ENCODE data around the gene MED15. TPM values are rescaled to one million over a fixed set of nuclear protein-coding genes. Genes with fewer than 3 reads are reported as not detected.
A peak's percentile ranks its signal among the peaks of the same experiment; 100 is the strongest.

The MED15 gene
- total and polyA plus RNA-seq, 10 of the 15 experiments (the other 5 are each of a cell fraction or from before 2014, with no cell fraction given), result 1.4 to 75.2 (median 26.9) TPM

- intact Hi-C loops (cut with micrococcal nuclease; ENCODE audit: unreplicated experiment) (no loop called here), in situ Hi-C loops (cut with MboI) (no loop called here)
- BruUV-seq (replicated peaks), result no TSS peak
- no peak for FAIRE-seq
- DNase-seq (ENCODE audit: low read depth, low spot score), result no peak
- RAD21 ChIA-PET (ENCODE audit: unreplicated experiment), result no interaction called here
- H3K79me2 ChIP-seq (ENCODE audit: control insufficient read depth, insufficient read depth, low read length), result no peaks in the 10 kb centered on the region
- TF ChIP-seq POLR2A (IDR thresholded peaks at IDR 0.05; ENCODE audit: low read depth, low read length) (peak; percentile 4), RBBP5 (conservative IDR thresholded peaks at IDR 0.05) (no peak)
- H3K9ac ChIP-seq (ENCODE audit: control insufficient read depth, insufficient read depth, low read length), result no peak overlapping the region
- WGBS (ENCODE audit: insufficient coverage, insufficient replicate concordance, low lambda C conversion rate, missing lambda C conversion rate), result 90% methylated on average over 17 of the region's 17 CpGs
- H2AFZ ChIP-seq (ENCODE audit: control insufficient read depth, low read depth, low read length), result no peak overlapping the region
- no peaks in the 10 kb centered on the region for H3K4me1 ChIP-seq (ENCODE audit: control insufficient read depth, insufficient read depth, low read length)
- no peaks in the 10 kb centered on the region for H4K20me1 ChIP-seq (ENCODE audit: control insufficient read depth, insufficient read depth)
- H3K4me2 ChIP-seq (ENCODE audit: control insufficient read depth, insufficient read depth), result no peak overlapping the region
- H3K27ac ChIP-seq (ENCODE audit: control insufficient read depth, insufficient read depth), result no peak overlapping the region
- no peak for ATAC-seq
- POLR2A ChIA-PET, result no interaction called here
- SMC1A ChIA-PET (ENCODE audit: uncharacterized antibody, unreplicated experiment), result no interaction called here
- H3K4me3 ChIP-seq, result no peak overlapping the region
- H3K36me3 ChIP-seq (ENCODE audit: control insufficient read depth in 2 of 2, insufficient read depth in 2 of 2, low read length in 1 of 2), result peaks cover 10 to 37% of the 10 kb centered on the region in 2 experiments
- CTCF ChIA-PET, result no interaction called here
- no peaks in the 10 kb centered on the region for H3K27me3 ChIP-seq (replicated peaks in 1 of 2; ENCODE audit: control insufficient read depth in 2 of 2, insufficient read depth in 2 of 2, low read length in 1 of 2)
- no peaks in the 10 kb centered on the region for H3K9me3 ChIP-seq (replicated peaks; ENCODE audit: control insufficient read depth, insufficient read depth, low read length)
These were observed 80.0 kb downstream of the MED15 start for GRCh38 chr22:20587206-20587958.

GRCh38 chr22:20588092-20588842, 80.9 kb downstream of the MED15 start:
- H4K20me1 ChIP-seq (ENCODE audit: control insufficient read depth, insufficient read depth), result no peaks in the 10 kb centered on the region
- no peaks in the 10 kb centered on the region for H3K9me3 ChIP-seq (replicated peaks; ENCODE audit: control insufficient read depth, insufficient read depth, low read length)
- no TSS peak for BruUV-seq (replicated peaks)
- no peaks in the 10 kb centered on the region for H3K79me2 ChIP-seq (ENCODE audit: control insufficient read depth, insufficient read depth, low read length)
- H3K27ac ChIP-seq (ENCODE audit: control insufficient read depth, insufficient read depth), result no peak overlapping the region
- DNase-seq (ENCODE audit: low read depth, low spot score) (no peak), ATAC-seq (no peak; the same call in 2 of the 3 replicates), FAIRE-seq (no peak)
- peaks cover 7 to 30% of the 10 kb centered on the region in 2 experiments for H3K36me3 ChIP-seq (ENCODE audit: control insufficient read depth in 2 of 2, insufficient read depth in 2 of 2, low read length in 1 of 2)
- H3K4me3 ChIP-seq, result no peak overlapping the region
- intact Hi-C loops (cut with micrococcal nuclease; ENCODE audit: unreplicated experiment), result no loop called here
- ChIA-PET SMC1A (ENCODE audit: uncharacterized antibody, unreplicated experiment) (no interaction called here), POLR2A (no interaction called here), CTCF (no interaction called here), RAD21 (ENCODE audit: unreplicated experiment) (no interaction called here)
- WGBS (ENCODE audit: insufficient coverage, insufficient replicate concordance, low lambda C conversion rate, missing lambda C conversion rate), result 88% methylated on average over 7 of the region's 7 CpGs
- no peak overlapping the region for H3K4me2 ChIP-seq (ENCODE audit: control insufficient read depth, insufficient read depth)
- no peak overlapping the region for H2AFZ ChIP-seq (ENCODE audit: control insufficient read depth, low read depth, low read length)
- no peaks in the 10 kb centered on the region for H3K27me3 ChIP-seq (replicated peaks in 1 of 2; ENCODE audit: control insufficient read depth in 2 of 2, insufficient read depth in 2 of 2, low read length in 1 of 2)
- in situ Hi-C loops (cut with MboI), result no loop called here
- H3K4me1 ChIP-seq (ENCODE audit: control insufficient read depth, insufficient read depth, low read length), result no peaks in the 10 kb centered on the region
- no peak overlapping the region for H3K9ac ChIP-seq (ENCODE audit: control insufficient read depth, insufficient read depth, low read length)
- TF ChIP-seq ZZZ3 (IDR thresholded peaks at IDR 0.05; ENCODE audit: control insufficient read depth, insufficient read length, low read depth) (no peak), NR2F1 (conservative IDR thresholded peaks at IDR 0.05) (no peak), MYB (IDR thresholded peaks at IDR 0.05; ENCODE audit: borderline replicate concordance, low read depth, low read length) (no peak), ATF2 (IDR thresholded peaks at IDR 0.05; ENCODE audit: low read length) (no peak), CHD4 (IDR thresholded peaks at IDR 0.05) (no peak), MTA3 (IDR thresholded peaks at IDR 0.05; ENCODE audit: borderline replicate concordance, low read length) (peak; percentile 27; the same call in 1 of the 2 replicates), CBX5 (IDR thresholded peaks at IDR 0.05; ENCODE audit: low read depth) (no peak), ZSCAN29 (IDR thresholded peaks at IDR 0.05) (no peak), HDGF (IDR thresholded peaks at IDR 0.05) (no peak), USF2 (IDR thresholded peaks at IDR 0.05; ENCODE audit: borderline replicate concordance, low read depth, low read length) (no peak), ATF3 (IDR thresholded peaks at IDR 0.05; ENCODE audit: borderline replicate concordance, extremely low read depth, low read depth, low read length) (no peak), PML (IDR thresholded peaks at IDR 0.05; ENCODE audit: low read length) (0 out of 2 replicates have a peak, but pooled peaks have one; percentile 38), RAD51 (IDR thresholded peaks at IDR 0.05) (no peak)

All from GM12878 (cell line).